HuH-7 (cell line): ENCODE results near the gene LEPROT.
A peak's percentile ranks its signal among the peaks of the same experiment; 100 is the strongest.

ENCODE experiments used
- DNase-seq: peaks from one replicate; pipeline ENCODE4 v3.0.0; 2011; ENCODE audit warnings: low spot score

The LEPROT gene

GRCh38 chr1:65412256-65412983 is 8.0 kb upstream of the LEPROT start:
- DNase-seq = no peak

GRCh38 chr1:65412984-65413375 is 7.5 kb upstream of the LEPROT start:
- DNase-seq = no peak

DNA sequence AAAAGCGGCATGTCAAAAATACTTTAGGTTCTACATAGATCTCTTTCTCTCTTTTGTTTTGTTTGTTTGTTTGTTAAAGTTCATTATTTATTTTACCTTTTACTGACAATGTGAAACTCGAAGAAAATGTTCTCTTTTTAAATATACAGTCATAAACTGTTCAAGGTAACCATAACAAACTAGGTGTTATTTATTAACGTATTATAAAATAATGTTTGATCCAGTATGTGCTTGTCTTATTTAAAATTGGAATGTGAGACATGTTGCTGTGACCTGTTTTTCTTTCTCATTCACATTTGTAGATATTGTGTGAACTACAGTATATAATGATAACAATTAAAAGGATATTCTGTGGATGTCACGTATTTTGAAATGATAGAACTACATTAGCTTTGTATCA is 5.9 kb upstream of the LEPROT start:
- DNase-seq = no peak

GRCh38 chr1:65416767-65417166 is 3.7 kb upstream of the LEPROT start:
- no peak for DNase-seq

GRCh38 chr1:65417729-65418128 is 2.7 kb upstream of the LEPROT start:
- DNase-seq = no peak

- DNase-seq = no peak
Measured at GRCh38 chr1:65418522-65419185, 1.8 kb upstream of the LEPROT start.

- DNase-seq = peak; percentile 84
Measured at GRCh38 chr1:65419681-65420589, 533 bp upstream of the LEPROT start.

GRCh38 chr1:65421351-65422025 is 1.0 kb downstream of the LEPROT start:
- no peak for DNase-seq

- no peak for DNase-seq
Measured at GRCh38 chr1:65422241-65423203, 2.1 kb downstream of the LEPROT start.

GRCh38 chr1:65423884-65424572 is 3.6 kb downstream of the LEPROT start:
- DNase-seq = no peak

GRCh38 chr1:65424573-65424889 is 4.1 kb downstream of the LEPROT start:
- DNase-seq = no peak

GRCh38 chr1:65425006-65425405 is 4.5 kb downstream of the LEPROT start:
- no peak for DNase-seq

DNA sequence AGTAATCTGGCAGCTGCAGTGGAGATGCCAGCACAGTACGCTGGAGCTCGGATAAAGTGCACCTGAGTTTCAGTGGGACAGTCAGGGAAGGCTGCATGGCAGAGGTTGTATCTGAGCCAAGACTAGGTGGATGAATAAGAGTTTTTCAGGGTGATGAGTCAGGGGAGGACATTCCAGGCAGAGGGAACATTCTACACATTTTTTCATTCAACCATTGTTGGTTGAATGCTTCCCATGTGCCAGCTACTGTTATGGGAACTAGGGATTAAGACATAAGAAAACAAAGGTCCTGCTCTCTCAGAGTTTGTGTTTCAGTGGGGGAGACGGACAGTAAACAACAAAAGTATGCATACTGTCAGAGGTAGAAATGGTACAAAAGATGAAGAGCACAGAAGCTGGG is 5.2 kb downstream of the LEPROT start:
- no peak for DNase-seq

- no peak for DNase-seq
Measured at GRCh38 chr1:65429078-65429477, 8.6 kb downstream of the LEPROT start.

DNA sequence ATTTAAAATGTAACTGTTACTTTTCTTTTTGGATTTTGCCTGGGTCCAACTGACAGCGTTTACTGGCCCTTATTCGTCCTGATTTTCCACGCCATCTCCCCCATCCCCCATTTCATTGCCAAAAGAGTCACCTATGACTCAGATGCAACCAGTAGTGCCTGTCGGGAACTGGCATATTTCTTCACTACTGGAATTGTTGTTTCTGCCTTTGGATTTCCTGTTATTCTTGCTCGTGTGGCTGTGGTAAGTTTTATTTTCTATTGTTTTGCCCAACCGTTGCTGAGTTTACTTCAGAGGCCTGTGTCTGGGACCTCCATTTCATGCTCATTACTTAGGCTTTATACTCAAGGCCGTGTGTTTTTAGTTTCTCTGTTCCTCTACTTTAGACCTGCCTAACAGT is 9.3 kb downstream of the LEPROT start:
- no peak for DNase-seq

GRCh38 chr1:65431111-65431705 is 10.7 kb downstream of the LEPROT start:
- no peak for DNase-seq

- no peak for DNase-seq
Measured at GRCh38 chr1:65432918-65433317, 12.4 kb downstream of the LEPROT start.

DNA sequence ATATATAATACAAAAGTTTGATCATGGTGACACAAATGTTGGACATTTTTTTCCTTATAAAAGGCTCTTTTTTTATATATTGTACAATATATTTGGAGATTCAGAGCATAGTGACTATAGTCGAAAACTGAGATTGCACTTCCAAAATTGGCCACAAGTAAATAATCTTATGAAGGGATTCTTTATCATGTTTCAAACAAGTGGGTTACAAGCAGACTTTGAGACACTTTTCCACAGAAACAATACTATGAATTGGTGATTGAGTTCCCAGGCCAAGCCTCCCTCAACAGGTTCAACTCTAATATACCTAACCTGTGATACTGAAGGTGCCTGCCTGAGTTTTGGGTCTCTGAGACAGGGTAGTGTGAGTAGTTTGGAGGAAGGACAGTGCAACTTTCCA is 13.8 kb downstream of the LEPROT start:
- no peak for DNase-seq

DNA sequence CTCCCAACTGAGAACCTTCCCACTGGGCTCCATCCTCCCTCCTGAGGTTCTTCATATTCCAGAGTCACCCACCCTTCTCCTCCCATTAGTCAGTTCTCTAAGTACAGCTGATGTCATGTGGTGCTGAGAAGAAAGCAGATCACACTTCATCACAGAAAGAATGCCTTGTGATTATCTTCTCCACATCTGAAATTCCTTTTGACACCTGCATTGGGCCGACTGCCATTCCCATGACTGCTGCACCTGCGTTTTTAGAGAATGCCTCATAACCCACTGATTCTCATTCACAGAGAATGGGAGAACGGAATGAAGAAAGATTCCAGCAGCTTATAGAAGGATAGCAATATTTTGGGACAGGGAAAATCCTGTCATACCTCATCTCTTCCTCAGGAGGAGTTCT is 14.3 kb downstream of the LEPROT start:
- DNase-seq = no peak

DNA sequence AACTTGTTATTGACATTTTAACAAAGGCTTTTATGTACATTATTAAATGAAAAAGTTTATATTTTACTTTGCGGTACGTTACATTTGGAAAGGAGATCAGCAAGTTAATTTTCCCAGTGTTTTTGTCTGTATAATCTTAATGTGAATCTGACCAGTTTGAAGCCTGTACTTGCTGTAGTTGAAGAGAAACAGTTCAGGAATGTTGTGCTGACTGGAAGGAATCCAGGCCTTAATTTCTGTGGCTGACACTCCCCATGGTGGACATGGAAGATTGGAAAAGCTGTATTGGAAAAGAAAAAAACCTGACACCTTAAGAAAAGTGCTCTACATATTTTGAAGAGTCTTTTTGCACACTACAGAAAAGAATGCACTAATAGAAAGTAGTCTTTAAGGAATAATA is 15.5 kb downstream of the LEPROT start:
- DNase-seq = no peak
